Natural killer cell (primary cell): ENCODE data around the gene TECPR1. TPM values are rescaled to one million over a fixed set of nuclear protein-coding genes. Genes with fewer than 3 reads are reported as not detected.

Experiments
- ATAC-seq, 3 donors: fragments of 150-1000 bp in 2 of 3; fragments of 200-7000 bp in 1 of 3; cut with Tn5 transposase; 1 replicate in 1 of 3; 2 replicates in 2 of 3; pipeline ENCODE4 v1.10.0; 2021; ENCODE audit warnings: mild to moderate bottlenecking in 2 of 3, moderate library complexity in 2 of 3
- DNase-seq, 2 donors: peaks; one replicate each; pipeline versions ENCODE4 v3.0.0 to v3.0.0-alpha.2; 2013 to 2021; ENCODE audit warnings: mixed read lengths in 1 of 2
- H3K27ac ChIP-seq: one replicate; pipeline ENCODE4 v1.5.1; 2013; ENCODE audit warnings: mild to moderate bottlenecking, low read length
- H3K27me3 ChIP-seq: one replicate; pipeline ENCODE4 v1.6.1; 2013; ENCODE audit warnings: low read length; ENCODE audit not compliant: control insufficient read depth, insufficient read depth
- H3K36me3 ChIP-seq: one replicate; pipeline ENCODE4 v1.6.1; 2013; ENCODE audit warnings: low read length; ENCODE audit not compliant: control insufficient read depth, insufficient read depth
- H3K4me1 ChIP-seq: one replicate; pipeline ENCODE4 v1.6.1; 2013; ENCODE audit warnings: low read length; ENCODE audit not compliant: control insufficient read depth, insufficient read depth
- H3K4me3 ChIP-seq: one replicate; pipeline ENCODE4 v1.5.1; 2013; ENCODE audit warnings: low read length
- H3K9me3 ChIP-seq: one replicate; pipeline ENCODE4 v1.6.1; 2013; ENCODE audit warnings: low read length; ENCODE audit not compliant: control insufficient read depth, insufficient read depth
- H3K27ac Mint-ChIP-seq, 2 donors: one replicate each; pipeline ENCODE4 v1.8.0; 2022; ENCODE audit warnings: mild to moderate bottlenecking in 2 of 2, mixed read lengths in 2 of 2, moderate library complexity in 1 of 2
- H3K27me3 Mint-ChIP-seq, 2 donors: one replicate each; pipeline ENCODE4 v1.8.0; 2022; ENCODE audit warnings: low read depth in 2 of 2, mixed read lengths in 2 of 2
- H3K36me3 Mint-ChIP-seq: one replicate; pipeline ENCODE4 v1.8.0; 2022; ENCODE audit warnings: mixed read lengths
- H3K4me1 Mint-ChIP-seq, 2 donors: one replicate each; pipeline ENCODE4 v1.8.0; 2022; ENCODE audit warnings: mixed read lengths in 2 of 2
- H3K4me3 Mint-ChIP-seq: one replicate; pipeline ENCODE4 v1.8.0; 2022; ENCODE audit warnings: mild to moderate bottlenecking, moderate library complexity, mixed read lengths
- H3K9me3 Mint-ChIP-seq, 2 donors: one replicate each; pipeline ENCODE4 v1.8.0; 2022; ENCODE audit warnings: mixed read lengths in 2 of 2
- WGBS: methylation state at CpG from one replicate; pipeline ENCODE4 v1.1.7; 2013; ENCODE audit warnings: missing lambda C conversion rate; ENCODE audit not compliant: insufficient coverage; 5-methylcytosine and 5-hydroxymethylcytosine counted together
- intact Hi-C: fragments of 100-400 bp; cut with micrococcal nuclease; formaldehyde crosslinking; loops from one replicate; pipeline ENCODE4 v1.14.2; 2022
- total RNA-seq, 4 donors: library from RNA; stranded (reverse); fragments of 120-200 nt in 1 of 4; gene quantifications; one replicate each; pipeline versions ENCODE4 v1.2.3 to v1.2.4, GENCODE V29; 2013 to 2022
- TF ChIP-seq, protein P1 (sequence below): fragments of 200-600 bp; IDR thresholded peaks from one replicate; pipeline ENCODE4 v1.8.0; 2022; ENCODE audit warnings: antibody characterized with exemption

The TECPR1 gene
- total RNA-seq, 3 donors from 2014 or later (not counting 1 experiment from before 2014, with no cell fraction given) = 68.8 to 76.7 (median 70.3) TPM

GRCh38 chr7:98286701-98287485 lies 34.9 kb upstream of the TECPR1 start:
- Histone ChIP-seq H3K4me3 (no peak overlapping the region), H3K4me1 (peaks cover 56% of the 10 kb centered on the region), H3K36me3 (no peaks in the 10 kb centered on the region), H3K9me3 (no peaks in the 10 kb centered on the region), H3K27ac (no peak overlapping the region), H3K27me3 (no peaks in the 10 kb centered on the region)
- Mint-ChIP-seq H3K27ac (no peak overlapping the region), H3K27me3 (no peaks in the 10 kb centered on the region), H3K36me3 (no peaks in the 10 kb centered on the region), H3K4me1 (peaks cover 22 to 38% of the 10 kb centered on the region in 2 donors), H3K9me3 (no peaks in the 10 kb centered on the region), H3K4me3 (no peak overlapping the region)
- ATAC-seq = no peak
- no peak for DNase-seq
- TF ChIP-seq, protein P1, sequence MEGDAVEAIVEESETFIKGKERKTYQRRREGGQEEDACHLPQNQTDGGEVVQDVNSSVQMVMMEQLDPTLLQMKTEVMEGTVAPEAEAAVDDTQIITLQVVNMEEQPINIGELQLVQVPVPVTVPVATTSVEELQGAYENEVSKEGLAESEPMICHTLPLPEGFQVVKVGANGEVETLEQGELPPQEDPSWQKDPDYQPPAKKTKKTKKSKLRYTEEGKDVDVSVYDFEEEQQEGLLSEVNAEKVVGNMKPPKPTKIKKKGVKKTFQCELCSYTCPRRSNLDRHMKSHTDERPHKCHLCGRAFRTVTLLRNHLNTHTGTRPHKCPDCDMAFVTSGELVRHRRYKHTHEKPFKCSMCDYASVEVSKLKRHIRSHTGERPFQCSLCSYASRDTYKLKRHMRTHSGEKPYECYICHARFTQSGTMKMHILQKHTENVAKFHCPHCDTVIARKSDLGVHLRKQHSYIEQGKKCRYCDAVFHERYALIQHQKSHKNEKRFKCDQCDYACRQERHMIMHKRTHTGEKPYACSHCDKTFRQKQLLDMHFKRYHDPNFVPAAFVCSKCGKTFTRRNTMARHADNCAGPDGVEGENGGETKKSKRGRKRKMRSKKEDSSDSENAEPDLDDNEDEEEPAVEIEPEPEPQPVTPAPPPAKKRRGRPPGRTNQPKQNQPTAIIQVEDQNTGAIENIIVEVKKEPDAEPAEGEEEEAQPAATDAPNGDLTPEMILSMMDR = no peak
- intact Hi-C loops = no loop called here
- WGBS = 94% methylated on average over 21 of the region's 21 CpGs

DNA sequence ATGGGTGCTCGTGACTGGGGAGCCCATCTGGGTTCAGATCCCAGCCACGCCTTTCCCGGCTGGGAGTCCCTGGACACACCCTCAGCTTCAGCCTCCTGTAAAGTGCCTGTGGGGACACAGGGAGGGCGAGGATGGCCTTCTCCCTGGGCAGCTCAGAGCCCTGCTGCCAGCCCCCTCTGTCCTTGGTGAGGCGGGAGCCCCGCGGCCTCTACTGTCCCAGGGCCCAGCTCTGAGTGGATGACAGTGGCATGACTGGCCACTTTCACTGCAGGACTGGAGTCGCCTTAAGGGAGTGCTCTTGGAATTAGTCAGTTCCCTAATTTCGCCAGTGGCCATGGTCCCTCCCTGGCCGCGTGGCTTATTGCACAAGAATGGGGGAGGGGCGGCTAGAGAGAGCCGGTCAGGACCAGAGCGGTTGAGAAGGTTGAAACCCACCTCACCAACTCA lies 34.1 kb upstream of the TECPR1 start:
- no peaks in the 10 kb centered on the region for H3K36me3 Mint-ChIP-seq
- WGBS = 91% methylated on average over 10 of the region's 14 CpGs
- Histone ChIP-seq H3K27ac (no peak overlapping the region), H3K9me3 (no peaks in the 10 kb centered on the region), H3K4me1 (peaks cover 56% of the 10 kb centered on the region), H3K36me3 (no peaks in the 10 kb centered on the region), H3K27me3 (no peaks in the 10 kb centered on the region), H3K4me3 (no peak overlapping the region)
- no peaks in the 10 kb centered on the region for H3K27me3 Mint-ChIP-seq
- no peaks in the 10 kb centered on the region for H3K9me3 Mint-ChIP-seq
- no peak overlapping the region for H3K4me3 Mint-ChIP-seq
- peaks cover 22 to 38% of the 10 kb centered on the region in 2 donors for H3K4me1 Mint-ChIP-seq
- DNase-seq = no peak
- H3K27ac Mint-ChIP-seq = no peak overlapping the region
- intact Hi-C loops = no loop called here
- TF ChIP-seq, protein P1 = no peak
- ATAC-seq = no peak

DNA sequence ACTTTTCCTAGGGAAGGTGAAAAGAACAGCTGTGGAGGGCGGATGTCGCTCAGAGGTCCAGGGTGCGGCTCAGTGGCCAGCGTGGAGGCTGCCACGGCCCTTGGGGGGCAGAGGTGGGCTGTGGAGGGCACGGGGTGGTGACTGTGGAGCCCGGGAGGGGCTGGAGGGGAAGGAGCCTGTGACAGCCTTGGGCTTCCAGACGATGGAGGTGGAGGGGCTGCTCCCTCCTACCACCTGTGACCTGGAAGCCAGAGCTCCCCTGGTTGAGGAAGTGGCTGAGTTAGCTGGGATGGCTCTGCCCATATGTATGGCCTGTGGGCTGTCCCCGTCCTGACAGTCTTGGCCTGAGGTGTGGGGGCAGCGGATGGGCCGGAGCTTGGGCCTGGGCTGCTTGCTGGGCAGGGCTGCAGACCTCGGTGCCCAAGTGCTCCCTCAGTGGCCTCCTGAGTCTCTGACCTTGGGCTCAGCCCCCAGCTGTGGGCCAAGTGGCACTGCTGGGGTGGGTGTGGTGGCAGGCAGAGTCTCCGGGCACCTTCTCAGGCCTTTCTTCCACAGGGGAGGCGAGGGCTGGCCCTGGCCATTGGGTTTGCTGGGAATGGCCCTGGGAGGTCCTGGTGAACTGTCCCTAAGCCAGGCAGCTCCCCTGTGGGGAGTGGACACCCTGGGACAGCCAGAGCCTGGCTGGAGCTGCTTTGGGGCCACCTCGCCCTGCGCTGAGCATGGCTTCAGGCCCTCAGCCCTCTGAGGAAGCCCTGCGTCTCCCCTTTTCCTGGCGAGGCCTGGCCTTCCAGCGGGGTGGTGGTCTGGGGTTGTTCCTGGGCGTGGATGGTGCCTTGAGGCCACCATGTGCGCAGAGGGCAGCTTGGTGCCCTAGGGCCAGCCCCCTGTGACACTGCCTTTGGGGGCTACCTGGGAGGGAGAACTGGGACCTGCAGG lies 33.4 kb upstream of the TECPR1 start:
- Mint-ChIP-seq H3K36me3 (no peaks in the 10 kb centered on the region), H3K27ac (peak overlapping the region; percentile 43 to 87), H3K4me3 (peak overlapping the region; percentile 17), H3K4me1 (peaks cover 22 to 38% of the 10 kb centered on the region in 2 donors), H3K27me3 (no peaks in the 10 kb centered on the region), H3K9me3 (no peaks in the 10 kb centered on the region)
- intact Hi-C loops = no loop called here
- H3K4me1 ChIP-seq = peaks cover 61% of the 10 kb centered on the region
- DNase-seq (no peak), ATAC-seq (no peak)
- H3K9me3 ChIP-seq = no peaks in the 10 kb centered on the region
- no peaks in the 10 kb centered on the region for H3K36me3 ChIP-seq
- no peak overlapping the region for H3K27ac ChIP-seq
- no peaks in the 10 kb centered on the region for H3K27me3 ChIP-seq
- WGBS = 90% methylated on average over 21 of the region's 21 CpGs
- TF ChIP-seq, protein P1 = no peak
- no peak overlapping the region for H3K4me3 ChIP-seq
